DND-41 (cell line): ENCODE data around the gene VGLL2.

Source experiments
- CTCF ChIP-seq: IDR thresholded peaks from 2 replicates; pipeline ENCODE4 v1.5.1; 2012; ENCODE audit warnings: borderline replicate concordance, low read length, moderate library complexity, mild to moderate bottlenecking; ENCODE audit not compliant: poor library complexity, severe bottlenecking; ENCODE audit errors: extremely low read depth
- EZH2 ChIP-seq: IDR thresholded peaks from 3 replicates; pipeline ENCODE4 v1.6.1; 2012; ENCODE audit warnings: borderline replicate concordance, low read depth, mild to moderate bottlenecking, moderate library complexity, low read length, inconsistent platforms; ENCODE audit not compliant: severe bottlenecking

DNA sequence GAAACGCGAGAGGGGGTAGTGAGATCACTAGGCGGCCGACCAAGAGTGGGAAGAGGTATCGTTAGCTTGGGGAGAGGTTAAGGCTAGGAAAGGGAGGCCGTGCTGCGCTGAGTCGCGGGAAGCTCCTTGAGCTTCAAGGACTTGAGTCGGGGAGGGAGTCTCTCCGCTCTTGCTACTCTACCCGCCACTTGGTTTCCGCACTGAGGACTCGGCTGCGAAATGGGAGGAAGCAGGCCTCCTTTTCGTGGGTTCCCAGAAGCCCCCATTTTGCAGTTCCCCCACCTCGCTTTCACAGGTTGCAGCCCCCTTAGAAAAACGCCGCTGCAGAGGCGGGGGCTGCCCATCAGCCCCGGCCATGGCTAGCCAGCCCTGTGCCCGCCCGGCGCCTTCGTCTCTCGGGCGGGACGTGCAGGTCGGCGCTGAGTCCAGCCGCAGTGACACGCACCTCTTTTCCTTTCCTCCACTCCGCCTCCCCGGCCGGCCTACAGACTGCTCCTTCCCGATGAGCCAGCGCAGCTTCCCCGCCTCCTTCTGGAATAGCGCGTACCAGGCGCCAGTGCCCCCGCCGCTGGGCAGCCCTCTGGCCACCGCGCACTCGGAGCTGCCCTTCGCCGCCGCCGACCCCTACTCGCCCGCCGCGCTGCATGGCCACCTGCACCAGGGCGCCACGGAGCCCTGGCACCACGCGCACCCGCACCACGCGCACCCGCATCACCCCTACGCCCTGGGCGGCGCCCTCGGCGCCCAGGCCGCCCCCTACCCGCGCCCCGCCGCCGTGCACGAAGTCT lies 4.9 kb downstream of the VGLL2 start:
- TF ChIP-seq CTCF (no peak), EZH2 (no peak)
